GM18867 (cell line): Measurements from ENCODE around the gene RIPOR3.

Experiments used
- ATAC-seq: cut with Tn5 transposase; IDR thresholded peaks from one replicate; pipeline ENCODE4 v1.9.1; 2021; ENCODE audit warnings: mild to moderate bottlenecking, moderate library complexity; ENCODE audit not compliant: unreplicated experiment

Gene RIPOR3

GRCh38 chr20:50690650-50691572 is at the start of gene RIPOR3:
Gene RIPOR3 (minus strand): TSS chr20:50691542. CDS start chr20:50691128, 414 bp downstream.
- no peak for ATAC-seq

GRCh38 chr20:50737352-50737751 is 46.0 kb upstream of the RIPOR3 start:
- no peak for ATAC-seq

- no peak for ATAC-seq
These were observed 44.5 kb upstream of the RIPOR3 start for GRCh38 chr20:50735813-50736212.

DNA sequence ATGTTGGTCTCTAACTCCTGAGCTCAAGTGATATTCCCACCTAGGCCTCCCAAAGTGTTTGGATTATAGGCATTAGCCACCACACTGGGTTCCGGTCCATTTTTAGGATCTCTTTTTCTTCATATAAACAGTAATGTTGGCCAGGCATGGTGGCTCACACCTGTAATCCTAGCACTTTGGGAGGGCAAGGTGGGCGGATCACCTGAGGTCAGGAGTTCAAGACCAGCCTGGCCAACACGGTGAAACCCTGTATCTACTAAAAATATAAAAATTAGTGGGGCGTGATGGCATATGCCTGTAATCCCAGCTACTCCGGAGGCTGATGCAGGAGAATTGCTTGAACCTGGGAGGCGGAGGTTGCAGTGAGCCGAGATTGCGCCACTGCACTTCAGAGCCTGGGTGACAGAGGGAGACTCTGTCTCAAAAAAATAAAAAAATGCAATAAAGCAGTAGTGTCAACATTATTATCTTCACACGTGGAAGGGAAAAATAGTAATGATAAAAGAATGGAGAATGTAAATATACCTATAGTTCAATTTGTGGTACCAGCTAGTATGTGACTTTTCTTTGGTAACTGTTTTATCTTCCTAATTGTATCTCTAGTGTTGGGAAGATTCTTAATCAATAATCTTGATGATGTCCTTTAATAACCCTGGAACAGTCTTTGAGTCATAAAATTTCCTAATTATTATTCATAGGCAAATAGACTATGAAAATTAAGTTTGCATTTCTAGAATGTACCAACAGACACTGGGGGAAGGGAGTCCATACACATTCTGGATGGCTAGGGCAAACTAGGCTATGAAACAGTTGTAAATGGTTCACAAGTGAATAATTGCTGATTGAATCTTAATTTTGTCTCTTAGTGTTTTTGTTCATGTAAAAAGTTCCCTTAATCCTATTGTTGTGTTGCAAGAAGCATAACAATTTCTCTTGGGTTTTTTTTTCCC is 43.7 kb upstream of the RIPOR3 start:
- ATAC-seq: no peak

DNA sequence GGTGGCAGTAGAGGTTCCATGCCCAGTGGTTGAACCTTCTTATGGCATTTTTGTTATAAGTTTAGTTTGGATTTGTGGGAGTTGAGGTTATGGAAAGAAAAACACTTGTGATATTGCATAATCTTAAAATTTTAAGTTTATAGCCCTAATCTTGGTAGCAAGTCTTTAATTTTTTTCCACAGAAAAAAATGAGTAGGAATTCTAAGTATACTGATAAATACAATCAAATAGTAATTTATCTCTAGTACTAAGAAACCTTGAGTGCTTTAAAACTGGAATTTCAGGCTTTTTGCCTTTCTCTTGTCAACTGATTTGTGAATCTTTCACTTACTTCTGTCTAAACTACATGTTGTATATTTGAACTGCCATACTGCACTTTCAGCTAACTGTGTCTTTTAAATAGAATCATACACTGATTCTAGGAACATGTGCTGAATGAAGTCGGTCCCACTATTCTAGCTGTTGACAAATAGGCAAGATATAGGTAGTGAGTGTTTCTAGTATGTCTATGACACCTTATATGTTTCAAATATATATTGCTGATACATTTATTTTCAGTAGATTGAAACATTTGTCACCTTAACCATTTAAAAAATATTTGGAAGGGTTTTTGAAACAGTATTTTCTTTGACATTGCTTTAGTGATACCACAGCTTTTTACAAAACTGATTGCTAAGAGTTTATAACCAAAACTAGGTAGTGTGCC is 42.5 kb upstream of the RIPOR3 start:
- no peak for ATAC-seq

- no peak for ATAC-seq
These were observed 40.8 kb upstream of the RIPOR3 start for GRCh38 chr20:50731930-50732690.

DNA sequence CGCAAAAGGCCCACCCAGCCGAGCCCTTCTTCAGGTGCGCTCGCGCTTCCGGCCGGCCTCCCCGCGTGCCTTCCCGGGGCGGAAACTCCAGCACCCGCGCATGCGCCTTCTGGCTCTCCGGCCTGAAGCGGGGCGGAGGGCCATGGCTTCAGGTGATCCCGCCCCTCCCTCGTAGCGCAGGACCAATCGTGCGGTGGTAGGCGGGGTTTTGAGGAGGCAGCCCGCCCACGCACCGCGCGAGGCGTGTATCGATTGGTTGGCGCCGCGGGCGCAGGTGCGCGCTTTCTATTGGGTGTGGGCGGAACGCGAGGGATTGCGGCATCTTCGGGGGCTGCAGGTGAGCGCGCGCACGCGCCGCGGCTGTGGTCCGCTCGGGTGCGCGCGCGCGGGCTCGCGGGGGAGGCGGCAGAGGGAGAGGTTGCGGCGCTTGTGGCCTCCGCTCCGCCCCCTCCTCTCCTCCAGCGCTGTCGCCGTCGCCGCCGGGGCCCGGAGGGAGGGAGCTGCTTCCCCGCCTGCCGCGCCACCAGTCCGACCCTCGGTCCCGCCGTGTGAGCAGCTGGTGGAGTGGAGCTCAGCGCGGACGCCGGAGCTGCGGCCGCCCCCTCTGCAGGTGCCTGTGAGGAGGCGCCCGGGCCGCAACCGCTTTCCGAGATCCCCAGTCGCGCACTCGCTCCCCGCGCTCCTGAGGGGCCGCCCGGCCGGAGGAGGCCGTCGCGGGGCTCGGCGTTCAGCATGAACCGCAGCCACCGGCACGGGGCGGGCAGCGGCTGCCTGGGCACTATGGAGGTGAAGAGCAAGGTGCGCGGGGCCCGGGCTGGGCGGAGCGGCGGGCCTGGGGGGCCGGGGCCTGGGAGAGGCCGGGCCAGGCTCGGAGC is 40.0 kb upstream of the RIPOR3 start, which contains the start of gene PARD6B:
PARD6B (plus strand) TSS at position 526 of the 875 bp plus-strand sequence; CDS start at position 733, 207 bp downstream.
- peak; percentile 87 for ATAC-seq

GRCh38 chr20:50730765-50731054 is 39.4 kb upstream of the RIPOR3 start:
- no peak for ATAC-seq

DNA sequence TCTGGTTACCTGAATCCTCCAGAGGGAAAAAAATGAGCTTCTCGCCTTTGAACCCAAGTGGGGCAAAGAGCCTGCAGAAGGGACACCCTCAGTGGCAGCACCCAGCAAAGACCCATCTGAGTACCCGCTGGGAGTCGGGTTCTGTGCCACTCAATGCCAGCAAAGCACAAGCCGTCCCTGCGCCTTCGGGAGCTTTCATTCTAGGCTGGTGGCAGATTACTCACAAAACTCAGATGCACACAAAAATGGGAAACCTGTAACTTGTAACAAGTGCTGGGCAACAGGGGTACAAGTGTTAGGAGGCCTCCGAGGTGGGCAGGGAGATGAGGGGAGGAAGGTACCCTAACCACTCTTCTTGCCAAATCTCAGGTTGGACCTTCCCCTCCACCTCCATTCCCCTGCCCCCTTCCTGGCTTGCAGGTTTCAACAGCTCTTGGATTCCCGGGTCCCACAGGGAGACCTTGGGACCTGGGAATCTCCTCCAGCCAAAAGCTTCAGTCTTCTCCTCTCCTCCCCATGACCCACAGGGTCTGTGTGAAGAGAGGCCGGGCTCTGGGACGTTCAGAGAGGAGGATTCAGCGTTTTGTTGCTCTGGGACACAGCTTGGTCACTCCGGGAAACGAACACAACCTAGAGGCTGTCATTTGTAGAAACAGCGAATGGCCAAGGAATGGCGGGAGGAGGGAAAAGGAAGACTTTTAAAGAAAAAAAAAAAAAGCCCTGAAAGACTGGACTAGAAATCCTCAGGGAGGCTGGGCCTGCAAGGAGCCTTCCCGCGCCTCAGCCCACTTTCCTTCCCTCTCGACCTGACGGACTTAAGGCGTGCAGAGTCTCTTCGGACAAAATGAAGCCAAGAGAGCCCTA is 38.8 kb upstream of the RIPOR3 start:
- no peak for ATAC-seq

GRCh38 chr20:50728981-50729874 is 37.9 kb upstream of the RIPOR3 start:
- no peak for ATAC-seq

GRCh38 chr20:50728486-50728980 is 37.2 kb upstream of the RIPOR3 start:
- no peak for ATAC-seq

- ATAC-seq: no peak
These were observed 36.6 kb upstream of the RIPOR3 start for GRCh38 chr20:50727792-50728485.

GRCh38 chr20:50726955-50727791 is 35.8 kb upstream of the RIPOR3 start:
- no peak for ATAC-seq

DNA sequence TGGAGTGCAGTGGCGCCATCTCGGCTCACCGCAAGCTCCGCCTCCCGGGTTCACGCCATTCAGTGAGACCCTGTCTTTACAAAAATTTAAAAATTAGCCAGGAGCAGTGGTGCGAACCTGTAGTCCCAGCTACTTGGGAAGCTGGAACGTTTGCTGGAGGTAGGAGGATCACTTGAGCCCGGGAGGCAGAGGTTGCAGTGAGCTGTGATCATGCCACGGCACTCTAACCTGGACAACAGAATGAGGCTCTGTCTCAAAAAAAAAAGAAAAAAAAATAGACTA is 34.3 kb upstream of the RIPOR3 start:
- ATAC-seq: no peak

GRCh38 chr20:50724851-50725723 is 33.7 kb upstream of the RIPOR3 start:
- ATAC-seq: no peak
